ENCODE measurements around the gene SOX2.

Gene SOX2

DNA sequence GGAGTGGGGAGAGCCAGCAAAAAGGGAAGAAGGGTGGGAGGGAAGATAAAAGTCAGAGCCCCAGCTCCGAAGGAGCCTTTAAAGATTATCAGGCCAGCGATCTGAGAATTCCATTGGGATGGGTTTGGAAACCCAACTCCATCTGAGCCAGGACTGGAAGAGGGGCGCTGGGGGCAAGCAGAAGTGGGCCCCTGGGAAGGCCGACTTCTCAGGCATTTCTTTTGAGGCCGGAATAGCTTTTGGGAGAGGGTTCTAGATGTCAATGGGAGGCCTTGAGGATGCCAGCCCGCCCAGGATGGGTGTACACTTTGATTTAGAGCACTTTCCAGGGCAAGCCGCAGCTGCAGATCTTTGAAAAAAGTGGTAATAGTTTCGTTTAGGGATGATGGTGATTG lies 6.6 kb upstream of the SOX2 start:
- DNase-seq: no peak

DNA sequence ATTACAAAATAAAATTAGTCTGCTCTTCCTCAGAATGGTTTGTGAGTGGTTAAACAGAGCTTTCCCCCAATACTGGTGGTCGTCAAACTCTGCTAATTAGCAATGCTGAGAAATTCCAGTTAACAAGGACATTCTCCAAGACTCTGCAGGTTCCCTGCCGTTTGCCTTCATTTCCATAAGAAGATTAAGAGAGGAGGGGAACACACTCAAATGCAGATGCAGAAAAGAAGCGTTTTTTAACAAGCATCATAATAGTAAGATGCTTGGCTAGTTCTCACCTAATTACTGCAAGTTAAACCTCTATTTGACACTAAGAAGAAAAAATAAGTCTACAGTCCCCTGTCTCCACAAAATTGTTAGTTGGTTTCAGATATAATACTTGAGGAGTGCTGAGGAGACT lies 3.7 kb upstream of the SOX2 start:
- DNase-seq: no peak

DNA sequence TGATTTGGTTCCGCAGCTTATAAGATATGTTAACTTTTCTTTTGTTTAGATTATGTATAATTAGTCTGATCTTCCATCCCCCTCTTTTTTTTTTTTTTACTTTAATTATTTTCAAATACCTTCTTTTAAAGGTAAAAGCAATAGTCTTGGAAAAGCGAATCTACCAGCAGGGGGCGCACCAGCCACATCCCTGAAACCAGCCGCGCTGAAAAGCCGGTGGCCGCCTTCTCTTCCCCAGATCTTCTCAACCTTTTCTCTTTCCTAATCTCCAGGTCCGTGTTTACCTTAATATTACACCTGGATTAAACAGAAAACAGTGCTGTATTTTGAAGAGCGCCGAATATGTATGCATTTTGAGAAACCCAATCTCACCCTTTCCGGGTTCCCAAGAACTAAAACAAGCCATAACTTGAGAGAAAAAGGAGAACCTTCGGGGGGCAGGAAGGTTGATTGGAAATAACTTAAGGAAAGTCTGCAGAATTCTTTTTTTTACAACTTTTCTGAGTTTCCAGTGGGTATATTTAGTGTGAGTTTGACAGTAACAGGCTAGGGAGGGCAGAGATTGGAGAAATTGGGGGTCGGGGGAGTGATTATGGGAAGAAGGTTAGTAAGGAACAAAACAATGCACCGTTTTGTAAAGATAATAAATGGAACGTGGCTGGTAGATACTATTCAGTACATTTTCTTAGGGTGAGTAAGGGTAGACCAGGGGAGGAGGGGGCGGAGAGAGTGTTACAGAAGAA lies 2.0 kb upstream of the SOX2 start:
- DNase-seq: peak; percentile 51

DNA sequence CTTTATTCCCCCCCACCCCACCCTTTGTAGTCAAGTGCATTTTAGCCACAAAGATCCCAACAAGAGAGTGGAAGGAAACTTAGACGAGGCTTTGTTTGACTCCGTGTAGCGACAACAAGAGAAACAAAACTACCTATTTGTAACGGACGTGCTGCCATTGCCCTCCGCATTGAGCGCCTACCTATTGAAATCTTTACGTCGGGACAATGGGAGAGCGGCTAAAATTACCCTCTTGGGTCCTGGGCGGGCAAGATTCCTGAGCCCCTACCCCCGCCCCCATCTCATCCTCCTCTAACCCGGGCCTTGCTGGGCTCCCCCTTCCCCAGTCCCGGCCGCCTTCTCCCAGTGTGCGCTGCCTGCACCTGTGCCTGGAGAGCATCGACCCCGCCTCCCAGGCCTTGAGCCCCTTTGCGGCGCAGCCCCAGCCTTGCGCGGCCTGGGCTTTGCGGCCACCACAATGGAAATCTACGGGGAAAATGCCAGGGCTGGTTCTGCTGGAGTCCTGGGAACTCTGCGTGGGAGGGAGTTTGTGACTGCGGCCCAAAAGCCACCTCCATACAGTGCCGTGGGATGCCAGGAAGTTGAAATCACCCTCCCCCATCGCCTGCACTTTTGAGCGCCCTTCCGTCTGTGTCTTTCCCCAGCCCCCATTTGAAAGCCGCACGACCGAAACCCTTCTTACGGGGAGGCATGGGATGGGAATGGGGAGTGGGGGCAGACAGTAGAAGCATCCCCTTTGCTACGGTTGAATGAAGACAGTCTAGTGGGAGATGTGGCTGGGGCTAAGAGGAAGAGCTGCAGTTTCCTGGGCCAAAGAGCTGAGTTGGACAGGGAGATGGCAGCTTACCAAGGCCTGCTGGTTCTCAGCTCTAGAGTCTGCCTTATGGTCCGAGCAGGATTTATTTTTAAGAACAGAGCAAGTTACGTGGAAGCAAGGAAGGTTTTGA lies 1.1 kb upstream of the SOX2 start:
- no peak for DNase-seq

DNA sequence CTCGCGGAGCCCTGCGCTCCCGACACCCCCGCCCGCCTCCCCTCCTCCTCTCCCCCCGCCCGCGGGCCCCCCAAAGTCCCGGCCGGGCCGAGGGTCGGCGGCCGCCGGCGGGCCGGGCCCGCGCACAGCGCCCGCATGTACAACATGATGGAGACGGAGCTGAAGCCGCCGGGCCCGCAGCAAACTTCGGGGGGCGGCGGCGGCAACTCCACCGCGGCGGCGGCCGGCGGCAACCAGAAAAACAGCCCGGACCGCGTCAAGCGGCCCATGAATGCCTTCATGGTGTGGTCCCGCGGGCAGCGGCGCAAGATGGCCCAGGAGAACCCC lies 464 bp downstream of the SOX2 start:
- no peak for DNase-seq

DNA sequence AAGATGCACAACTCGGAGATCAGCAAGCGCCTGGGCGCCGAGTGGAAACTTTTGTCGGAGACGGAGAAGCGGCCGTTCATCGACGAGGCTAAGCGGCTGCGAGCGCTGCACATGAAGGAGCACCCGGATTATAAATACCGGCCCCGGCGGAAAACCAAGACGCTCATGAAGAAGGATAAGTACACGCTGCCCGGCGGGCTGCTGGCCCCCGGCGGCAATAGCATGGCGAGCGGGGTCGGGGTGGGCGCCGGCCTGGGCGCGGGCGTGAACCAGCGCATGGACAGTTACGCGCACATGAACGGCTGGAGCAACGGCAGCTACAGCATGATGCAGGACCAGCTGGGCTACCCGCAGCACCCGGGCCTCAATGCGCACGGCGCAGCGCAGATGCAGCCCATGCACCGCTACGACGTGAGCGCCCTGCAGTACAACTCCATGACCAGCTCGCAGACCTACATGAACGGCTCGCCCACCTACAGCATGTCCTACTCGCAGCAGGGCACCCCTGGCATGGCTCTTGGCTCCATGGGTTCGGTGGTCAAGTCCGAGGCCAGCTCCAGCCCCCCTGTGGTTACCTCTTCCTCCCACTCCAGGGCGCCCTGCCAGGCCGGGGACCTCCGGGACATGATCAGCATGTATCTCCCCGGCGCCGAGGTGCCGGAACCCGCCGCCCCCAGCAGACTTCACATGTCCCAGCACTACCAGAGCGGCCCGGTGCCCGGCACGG lies 991 bp downstream of the SOX2 start:
- DNase-seq: no peak

DNA sequence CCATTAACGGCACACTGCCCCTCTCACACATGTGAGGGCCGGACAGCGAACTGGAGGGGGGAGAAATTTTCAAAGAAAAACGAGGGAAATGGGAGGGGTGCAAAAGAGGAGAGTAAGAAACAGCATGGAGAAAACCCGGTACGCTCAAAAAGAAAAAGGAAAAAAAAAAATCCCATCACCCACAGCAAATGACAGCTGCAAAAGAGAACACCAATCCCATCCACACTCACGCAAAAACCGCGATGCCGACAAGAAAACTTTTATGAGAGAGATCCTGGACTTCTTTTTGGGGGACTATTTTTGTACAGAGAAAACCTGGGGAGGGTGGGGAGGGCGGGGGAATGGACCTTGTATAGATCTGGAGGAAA lies 1.5 kb downstream of the SOX2 start:
- no peak for DNase-seq

DNA sequence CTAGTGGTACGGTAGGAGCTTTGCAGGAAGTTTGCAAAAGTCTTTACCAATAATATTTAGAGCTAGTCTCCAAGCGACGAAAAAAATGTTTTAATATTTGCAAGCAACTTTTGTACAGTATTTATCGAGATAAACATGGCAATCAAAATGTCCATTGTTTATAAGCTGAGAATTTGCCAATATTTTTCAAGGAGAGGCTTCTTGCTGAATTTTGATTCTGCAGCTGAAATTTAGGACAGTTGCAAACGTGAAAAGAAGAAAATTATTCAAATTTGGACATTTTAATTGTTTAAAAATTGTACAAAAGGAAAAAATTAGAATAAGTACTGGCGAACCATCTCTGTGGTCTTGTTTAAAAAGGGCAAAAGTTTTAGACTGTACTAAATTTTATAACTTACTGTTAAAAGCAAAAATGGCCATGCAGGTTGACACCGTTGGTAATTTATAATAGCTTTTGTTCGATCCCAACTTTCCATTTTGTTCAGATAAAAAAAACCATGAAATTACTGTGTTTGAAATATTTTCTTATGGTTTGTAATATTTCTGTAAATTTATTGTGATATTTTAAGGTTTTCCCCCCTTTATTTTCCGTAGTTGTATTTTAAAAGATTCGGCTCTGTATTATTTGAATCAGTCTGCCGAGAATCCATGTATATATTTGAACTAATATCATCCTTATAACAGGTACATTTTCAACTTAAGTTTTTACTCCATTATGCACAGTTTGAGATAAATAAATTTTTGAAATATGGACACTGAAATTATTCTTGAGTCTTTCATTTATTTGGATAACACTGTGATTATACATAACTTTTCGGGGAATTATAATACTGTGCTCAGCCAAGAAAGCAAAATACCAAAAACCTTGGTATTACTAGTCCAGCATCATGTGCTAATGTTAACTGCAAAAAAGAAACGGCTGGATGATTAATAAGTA lies 2.2 kb downstream of the SOX2 start:
- no peak for DNase-seq

DNA sequence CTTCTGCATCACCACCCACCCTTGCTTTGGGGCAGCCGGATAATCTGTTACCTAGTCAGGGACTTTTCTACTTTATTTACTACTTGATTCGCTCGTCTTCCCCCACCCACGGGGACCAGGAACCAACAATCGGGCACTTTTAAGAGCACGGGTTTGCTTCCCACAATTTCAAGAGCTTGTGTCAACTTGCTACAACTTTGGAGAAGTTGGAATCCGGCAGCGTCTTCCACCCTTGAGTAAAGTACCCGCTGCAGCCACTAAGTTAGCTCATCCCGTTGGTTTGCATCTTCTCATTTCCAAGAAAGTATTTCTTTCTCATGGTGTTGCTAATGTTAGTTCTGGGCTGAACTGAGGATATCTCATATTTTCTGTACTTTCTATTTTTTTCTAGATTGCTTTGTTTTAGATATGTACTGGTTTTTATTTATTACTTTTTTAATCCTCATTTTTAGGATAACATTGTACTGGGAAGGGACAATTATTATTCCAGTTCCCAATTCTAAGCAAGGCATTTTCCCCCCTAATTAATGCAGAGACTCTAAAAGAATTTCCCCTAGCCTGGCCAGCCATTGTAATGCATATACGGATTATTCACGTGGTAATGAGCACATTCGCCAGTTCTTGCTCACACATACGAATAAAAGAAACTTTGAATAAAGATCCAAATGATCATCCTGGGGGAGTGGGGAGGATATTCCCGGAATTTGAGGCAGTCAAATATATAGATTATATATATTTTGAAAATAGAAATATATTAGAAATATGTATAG lies 4.0 kb downstream of the SOX2 start:
- no peak for DNase-seq

DNA sequence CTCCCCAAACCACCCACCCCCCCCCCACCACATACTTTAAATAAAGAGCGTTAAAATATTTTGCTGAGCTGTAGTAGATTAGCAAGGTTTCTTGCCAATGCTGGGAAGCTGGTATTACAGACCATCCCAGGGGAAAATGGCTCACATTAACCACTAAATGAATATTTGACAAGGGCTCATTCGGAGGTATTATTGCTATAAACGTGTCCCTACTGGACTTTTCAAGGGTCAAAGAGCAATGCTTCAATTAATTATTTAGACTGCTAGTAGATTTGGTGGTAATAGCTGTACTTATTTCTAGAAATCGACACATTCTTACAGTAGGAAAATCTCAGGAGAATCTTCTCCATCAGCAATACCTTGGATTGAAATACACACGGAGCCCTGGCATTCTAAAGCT lies 5.2 kb downstream of the SOX2 start:
- DNase-seq: no peak

DNA sequence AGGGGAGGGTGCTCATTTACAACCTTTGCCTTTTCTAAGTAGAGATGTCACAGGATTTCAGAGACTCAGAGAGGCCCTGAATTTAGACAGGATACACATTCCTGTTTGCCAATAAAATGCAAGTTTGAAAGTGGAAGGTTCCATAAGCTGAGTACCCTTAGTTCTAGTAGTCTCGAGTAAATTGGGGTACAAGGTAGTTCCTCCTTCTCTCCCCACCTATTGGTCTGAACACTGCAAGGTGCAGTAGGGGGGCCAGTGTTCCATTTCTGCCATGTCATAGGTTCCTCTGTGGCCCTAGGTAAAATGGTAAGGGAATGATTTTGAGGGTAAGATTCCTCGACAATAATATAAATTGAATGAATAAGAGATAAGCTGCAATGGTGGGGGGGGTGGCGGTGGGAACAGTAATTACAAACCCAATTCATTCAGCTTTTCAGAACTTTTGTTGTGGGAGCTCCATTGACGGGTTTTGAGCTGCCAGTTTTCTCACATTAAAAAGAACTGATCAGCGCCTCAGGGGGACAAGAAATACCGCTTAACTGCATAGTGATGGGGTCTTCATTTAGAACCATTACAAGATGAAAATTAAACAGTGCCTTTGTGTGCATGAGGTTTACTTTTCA lies 5.9 kb downstream of the SOX2 start:
- no peak for DNase-seq

DNA sequence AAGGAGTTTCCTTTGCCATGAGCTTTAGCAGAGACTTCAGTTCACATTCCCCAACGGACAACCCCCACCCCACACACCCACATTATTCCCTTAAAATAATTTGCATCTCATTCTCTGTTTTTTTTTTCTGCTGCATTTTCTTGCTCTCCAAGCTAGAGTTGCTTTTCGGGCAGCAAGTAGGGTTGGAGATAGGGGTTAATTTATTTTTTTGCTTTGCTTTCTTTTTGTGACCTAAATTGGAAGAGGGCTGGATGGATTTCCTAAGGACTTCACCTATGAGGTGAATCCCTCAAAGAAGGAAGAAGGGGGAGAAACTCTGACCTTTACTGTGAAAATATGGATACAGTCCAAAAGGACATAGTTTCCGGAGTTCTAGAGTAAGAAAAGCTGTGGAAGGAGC lies 6.6 kb downstream of the SOX2 start:
- no peak for DNase-seq

DNA sequence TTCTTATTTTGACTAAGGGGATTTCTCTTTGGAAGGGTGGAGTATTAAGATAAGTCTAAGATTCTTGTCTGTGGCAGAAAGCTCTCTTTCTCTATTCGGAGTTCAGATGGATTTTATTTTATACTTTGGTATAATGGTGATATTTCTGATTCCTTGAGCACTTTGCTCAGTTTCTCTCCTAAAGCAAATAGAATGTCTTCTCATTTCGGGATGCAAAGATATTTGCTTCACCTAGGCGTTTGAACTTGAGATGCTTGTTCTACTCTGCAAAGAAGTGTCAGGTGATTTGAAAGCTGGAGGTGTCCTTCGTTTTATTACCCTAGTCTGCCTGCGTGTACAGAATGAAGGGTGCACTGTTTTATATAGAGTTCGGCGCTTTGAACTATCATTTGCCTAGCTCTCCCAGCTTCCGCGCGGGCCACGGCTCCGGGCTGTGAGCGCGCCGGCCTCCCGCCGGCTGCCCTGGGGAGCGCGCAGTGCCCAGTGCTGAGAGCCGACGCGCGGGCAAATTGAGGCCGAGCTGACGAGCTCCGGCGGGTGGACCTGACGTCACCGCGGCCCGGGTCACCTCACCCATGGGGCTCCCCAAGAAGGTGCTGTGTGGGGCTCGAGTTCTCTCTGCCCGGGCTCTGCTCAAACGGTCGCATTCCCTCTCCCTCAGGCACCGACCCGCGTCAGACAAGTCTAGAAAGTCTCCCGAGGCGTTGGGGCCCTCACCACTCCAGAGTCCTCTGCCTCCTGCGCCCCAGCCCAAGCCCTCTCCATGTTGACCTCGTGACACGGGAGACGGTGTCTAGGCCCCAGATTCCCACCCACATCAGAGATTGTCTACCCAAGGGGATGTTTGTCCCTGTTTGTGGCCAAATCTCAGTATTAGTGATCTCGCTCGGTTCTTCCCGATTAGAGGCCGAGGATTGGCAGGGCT lies 7.5 kb downstream of the SOX2 start:
- no peak for DNase-seq

DNA sequence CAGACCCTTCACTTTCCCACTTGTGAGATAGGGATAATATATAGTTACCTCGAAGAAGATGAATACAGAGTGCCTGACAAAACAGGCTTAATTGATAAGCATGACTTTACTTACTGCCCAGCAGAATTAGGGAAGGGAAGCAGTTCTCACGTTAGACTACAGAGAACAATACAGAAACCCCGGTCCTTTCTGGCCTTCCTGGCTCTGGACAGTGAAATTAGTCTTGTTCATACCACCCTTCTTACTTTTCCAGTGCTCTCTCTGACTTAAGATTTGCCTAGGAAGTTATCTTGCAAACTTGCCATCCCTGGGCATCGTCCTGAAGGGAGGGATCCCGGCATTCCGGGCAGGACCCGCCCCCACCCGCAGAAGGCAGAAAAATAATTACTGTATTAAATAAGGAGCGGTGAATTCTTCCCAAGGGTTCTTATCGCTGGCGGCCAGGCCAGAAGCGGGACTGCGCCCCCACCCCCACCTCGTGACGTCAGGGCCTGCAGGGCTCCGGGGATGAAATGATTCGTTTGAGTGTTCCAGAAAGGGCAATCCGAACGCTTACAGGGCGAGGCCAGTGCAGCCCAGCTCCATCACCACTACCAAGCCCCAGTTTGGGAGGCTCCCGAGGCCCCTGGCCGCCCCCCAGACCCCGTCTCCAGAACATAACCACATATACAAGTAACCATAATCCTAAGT lies 8.4 kb downstream of the SOX2 start:
- DNase-seq: no peak

DNA sequence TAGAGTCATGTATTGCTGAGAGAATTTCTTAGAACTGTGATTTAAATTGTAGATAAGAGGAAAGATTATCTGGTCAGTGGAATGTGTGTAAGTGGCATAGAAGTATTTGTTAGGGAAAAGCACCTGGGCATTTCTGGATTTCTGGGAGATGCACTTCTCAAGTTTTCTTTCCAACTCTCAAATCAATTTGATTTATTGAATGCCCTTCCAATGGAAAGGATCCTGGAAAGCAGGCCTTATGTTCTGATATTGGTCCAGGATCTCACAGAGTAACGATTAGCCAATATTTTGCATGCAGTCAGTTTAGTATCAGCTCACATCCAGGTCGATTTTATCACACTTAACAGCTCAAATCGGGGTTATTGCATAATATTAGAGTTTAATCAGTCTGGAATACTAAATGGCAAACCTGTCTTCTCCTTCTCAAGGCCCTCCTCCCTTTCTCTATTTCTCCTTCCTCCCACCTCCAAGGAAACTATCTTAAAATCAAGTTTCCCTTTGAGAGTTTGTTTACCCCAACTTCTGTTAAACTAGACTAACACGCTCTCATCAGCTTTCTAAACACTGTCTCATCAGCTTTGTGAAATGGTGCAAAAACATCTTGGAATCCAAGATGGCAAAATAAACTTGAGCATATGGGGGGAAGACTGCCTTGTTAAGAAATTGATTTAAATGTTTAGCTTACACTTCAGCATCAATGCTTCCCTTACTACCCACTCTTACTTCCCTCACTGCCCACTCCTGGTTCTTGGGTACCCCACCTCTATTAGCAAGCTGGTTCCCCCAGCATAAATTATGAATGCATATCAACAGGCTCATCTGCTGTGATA lies 9.5 kb downstream of the SOX2 start:
- no peak for DNase-seq

DNA sequence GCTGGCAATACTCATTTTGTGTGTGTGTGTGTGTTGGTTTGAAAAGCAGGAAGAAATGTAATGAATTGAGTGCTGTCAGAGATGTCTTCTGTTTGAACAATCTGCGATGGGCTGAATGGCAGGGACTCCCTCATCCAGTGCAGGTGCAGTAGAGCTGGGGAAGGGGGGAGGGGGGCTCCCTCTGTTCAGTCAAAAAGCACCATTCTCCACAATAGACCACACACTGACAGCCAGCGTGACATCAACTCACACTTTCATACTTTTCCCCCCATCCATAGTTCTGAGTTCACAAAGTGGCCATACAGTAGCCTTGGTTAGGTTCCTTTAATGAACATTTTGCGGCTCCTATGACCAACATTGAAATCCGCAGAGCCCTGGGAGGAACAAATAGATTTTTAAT lies 10.4 kb downstream of the SOX2 start:
- no peak for DNase-seq

DNA sequence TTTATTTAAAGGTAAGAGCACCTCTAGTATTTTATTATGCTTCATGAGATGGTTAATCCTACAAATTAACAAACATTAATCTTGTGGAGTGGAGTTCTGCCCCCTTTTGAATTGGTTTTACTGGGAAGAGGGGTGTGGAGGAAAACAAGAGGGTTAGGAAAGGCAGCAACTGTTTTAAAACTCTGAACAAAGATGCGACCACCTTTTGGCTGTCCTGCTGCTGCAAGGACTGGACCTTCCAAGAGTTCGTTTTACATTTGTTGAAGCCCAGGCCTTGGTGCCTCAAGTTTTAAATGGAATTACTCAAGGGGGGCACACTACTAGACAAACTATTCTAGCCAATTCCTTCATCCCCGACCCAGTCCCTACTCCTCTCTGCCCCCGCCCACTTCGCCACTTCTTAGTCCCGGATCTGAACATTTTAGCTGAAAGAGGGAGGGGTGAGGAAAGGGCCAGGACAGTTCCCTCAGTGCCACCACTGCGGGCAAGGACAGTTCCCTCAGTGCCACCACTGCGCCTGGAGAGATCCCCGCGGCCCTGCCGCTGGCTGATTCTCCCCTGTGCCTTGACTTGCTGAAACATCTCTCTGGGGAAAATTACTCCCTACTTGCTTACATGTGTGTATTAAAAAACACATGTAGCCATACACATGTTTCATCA lies 11.2 kb downstream of the SOX2 start:
- DNase-seq: no peak

DNA sequence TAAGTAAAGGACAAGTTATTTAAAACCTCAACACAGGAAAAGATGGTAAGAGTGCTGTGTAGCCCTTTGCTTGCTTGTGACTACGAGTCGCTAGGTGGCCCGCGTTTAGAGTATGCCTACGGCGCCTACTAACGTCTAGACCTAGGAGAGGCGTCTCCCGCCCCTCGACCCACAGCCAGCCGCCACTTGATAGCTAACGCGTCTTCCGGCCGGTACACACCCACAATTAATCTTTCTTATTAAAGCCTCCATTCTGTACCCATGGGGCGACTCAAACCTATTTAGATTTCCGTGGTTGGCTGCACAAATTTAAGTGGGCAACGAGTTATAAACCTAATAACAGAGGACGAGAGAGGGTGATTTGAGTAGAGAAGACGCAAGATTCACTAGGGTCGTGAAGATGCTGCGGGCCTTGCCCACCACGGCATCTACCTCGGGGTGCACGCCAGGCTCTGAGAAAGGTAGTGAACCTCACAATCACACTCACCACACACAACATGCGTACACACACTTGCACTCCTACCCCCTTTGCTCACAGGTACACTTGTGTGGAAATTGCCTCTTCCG lies 12.0 kb downstream of the SOX2 start:
- no peak for DNase-seq
